GM04504 (cell line): ENCODE data around the gene LCN15.
"Not testable (repeated sequence)": the region's sequence is repeated elsewhere in the genome, so short reads cannot be mapped to it uniquely, and the experiment has no call there.

ENCODE experiments used
- DNase-seq: peaks from one replicate; pipeline ENCODE4 v3.0.0-alpha.2; 2012; ENCODE audit warnings: low read depth

Gene LCN15

GRCh38 chr9:136794281-136794999 is 30.1 kb upstream of the LCN15 start:
- no peak for DNase-seq

GRCh38 chr9:136793086-136793946 is 29.0 kb upstream of the LCN15 start:
- no peak for DNase-seq

GRCh38 chr9:136792321-136793085 is 28.2 kb upstream of the LCN15 start:
- no peak for DNase-seq

GRCh38 chr9:136791516-136792276 is 27.4 kb upstream of the LCN15 start:
- DNase-seq, result no peak

- peak; percentile 98 for DNase-seq
These were observed 26.6 kb upstream of the LCN15 start, which contains the start of gene TMEM141 for GRCh38 chr9:136790640-136791515. Gene TMEM141 (plus strand): TSS chr9:136791344. CDS start chr9:136791371, 27 bp downstream.

GRCh38 chr9:136789523-136789937 is 25.2 kb upstream of the LCN15 start:
- DNase-seq, result no peak

GRCh38 chr9:136788644-136789522 is 24.6 kb upstream of the LCN15 start:
- DNase-seq, result not testable (repeated sequence)

- DNase-seq, result no peak
These were observed 23.5 kb upstream of the LCN15 start for GRCh38 chr9:136787690-136788400.

- not testable (repeated sequence) for DNase-seq
These were observed 22.7 kb upstream of the LCN15 start for GRCh38 chr9:136786983-136787382.

- DNase-seq, result no peak
These were observed 22.1 kb upstream of the LCN15 start for GRCh38 chr9:136786451-136786850.

- DNase-seq, result not testable (repeated sequence)
These were observed 21.4 kb upstream of the LCN15 start for GRCh38 chr9:136785565-136786355.

- no peak for DNase-seq
These were observed 20.7 kb upstream of the LCN15 start for GRCh38 chr9:136784997-136785361.

GRCh38 chr9:136784249-136784996 is 20.1 kb upstream of the LCN15 start:
- no peak for DNase-seq

GRCh38 chr9:136782452-136782851 is 18.1 kb upstream of the LCN15 start:
- DNase-seq, result no peak

GRCh38 chr9:136779808-136780207 is 15.5 kb upstream of the LCN15 start:
- DNase-seq, result no peak

- DNase-seq, result no peak
These were observed 13.0 kb upstream of the LCN15 start for GRCh38 chr9:136777359-136777758.

GRCh38 chr9:136776947-136777346 is 12.6 kb upstream of the LCN15 start:
- no peak for DNase-seq
